ENCODE measurements around the gene AHI1. TPM values are rescaled to one million over a fixed set of nuclear protein-coding genes. Genes with fewer than 3 reads are reported as not detected.

The AHI1 gene
- total and polyA plus RNA-seq, 2 of the 13 experiments (the other 11 are each of a cell fraction or from before 2014, with no cell fraction given), result 7.2 to 18.6 TPM

GRCh38 chr6:135271626-135272025 lies 225.9 kb downstream of the AHI1 start (continued):
- TF ChIP-seq ZNF280D (CRISPR knock-in tag; IDR thresholded peaks at IDR 0.05), result no peak
- TF ChIP-seq HMGXB4 (CRISPR knock-in tag; IDR thresholded peaks at IDR 0.05; ENCODE audit: borderline replicate concordance in 1 of 2, low read depth in 1 of 2), result no peak
- TF ChIP-seq ZNF83 (CRISPR knock-in tag; IDR thresholded peaks at IDR 0.05; ENCODE audit: borderline replicate concordance), result no peak
- TF ChIP-seq ZBTB49 (CRISPR knock-in tag; IDR thresholded peaks at IDR 0.05; ENCODE audit: borderline replicate concordance), result no peak
- no peak for TF ChIP-seq ZNF362 (CRISPR knock-in tag; IDR thresholded peaks at IDR 0.05; ENCODE audit: borderline replicate concordance)
- TF ChIP-seq GLMP (CRISPR knock-in tag; IDR thresholded peaks at IDR 0.05; ENCODE audit: borderline replicate concordance), result no peak
- no peak for TF ChIP-seq ZNF652 (CRISPR knock-in tag; IDR thresholded peaks at IDR 0.05; ENCODE audit: borderline replicate concordance, low read depth)
- TF ChIP-seq ZNF546 (CRISPR knock-in tag; conservative IDR thresholded peaks at IDR 0.05), result no peak
- TF ChIP-seq ARID2 (CRISPR knock-in tag; IDR thresholded peaks at IDR 0.05; ENCODE audit: borderline replicate concordance), result no peak
- no peak for TF ChIP-seq IRF1 (CRISPR knock-in tag; IDR thresholded peaks at IDR 0.05; ENCODE audit: low read depth)
- no peak for TF ChIP-seq PRDM4 (CRISPR knock-in tag; IDR thresholded peaks at IDR 0.05; ENCODE audit: borderline replicate concordance)
- no peak for TF ChIP-seq CREBL2 (CRISPR knock-in tag; IDR thresholded peaks at IDR 0.05; ENCODE audit: borderline replicate concordance)
